Fibroblast of lung (primary cell): ENCODE results near the gene PLA2G5. TPM values are rescaled to one million over a fixed set of nuclear protein-coding genes. Genes with fewer than 3 reads are reported as not detected.

Source experiments
- DNase-seq, 2 donors: peaks; one replicate each; pipeline versions ENCODE4 v3.0.0 to v3.0.0-alpha.2; 2010; ENCODE audit warnings: low read depth in 2 of 2
- H2AFZ ChIP-seq: 2 replicates; pipeline ENCODE4 v1.5.1; 2012; ENCODE audit warnings: low read length, control low read depth, inconsistent platforms
- H3K27ac ChIP-seq: 2 replicates; pipeline ENCODE4 v1.5.1; 2011; ENCODE audit warnings: low read length, control low read depth; ENCODE audit not compliant: insufficient read depth
- H3K27me3 ChIP-seq: 2 replicates; pipeline ENCODE4 v1.5.1; 2011; ENCODE audit warnings: mild to moderate bottlenecking, low read length; ENCODE audit not compliant: control insufficient read depth, insufficient read depth
- H3K36me3 ChIP-seq: 2 replicates; pipeline ENCODE4 v1.5.1; 2011; ENCODE audit warnings: low read length; ENCODE audit not compliant: control insufficient read depth, insufficient read depth
- H3K4me1 ChIP-seq: 2 replicates; pipeline ENCODE4 v1.5.1; 2011; ENCODE audit warnings: low read length; ENCODE audit not compliant: control insufficient read depth, insufficient read depth; ENCODE audit errors: extremely low read depth
- H3K4me2 ChIP-seq: 2 replicates; pipeline ENCODE4 v1.5.1; 2011; ENCODE audit warnings: low read length, control low read depth; ENCODE audit not compliant: insufficient read depth; ENCODE audit errors: extremely low read depth
- H3K4me3 ChIP-seq, 4 experiments: fragments of 200-600 bp in 1 of 4; sonication (generic) in 1 of 4; replicated peaks in 1 of 4; 2 replicates each; pipeline ENCODE4 v1.5.1; 2011 to 2016; ENCODE audit warnings: low read length in 4 of 4, low read depth in 3 of 4, mild to moderate bottlenecking in 3 of 4, control low read depth in 2 of 4, inconsistent platforms in 1 of 4, mixed read lengths in 1 of 4; ENCODE audit not compliant: insufficient read depth in 1 of 4; ENCODE audit errors: control extremely low read depth in 1 of 4
- H3K79me2 ChIP-seq: 2 replicates; pipeline ENCODE4 v1.5.1; 2012; ENCODE audit warnings: mild to moderate bottlenecking, low read length, inconsistent platforms; ENCODE audit not compliant: control insufficient read depth, insufficient read depth
- H3K9ac ChIP-seq: 2 replicates; pipeline ENCODE4 v1.5.1; 2011; ENCODE audit warnings: mild to moderate bottlenecking, low read length, control low read depth; ENCODE audit not compliant: insufficient read depth
- H3K9me3 ChIP-seq: 2 replicates; pipeline ENCODE4 v1.5.1; 2012; ENCODE audit warnings: low read depth, low read length; ENCODE audit not compliant: control insufficient read depth, insufficient read depth
- H4K20me1 ChIP-seq: 2 replicates; pipeline ENCODE4 v1.5.1; 2011; ENCODE audit warnings: low read length; ENCODE audit not compliant: control insufficient read depth, insufficient read depth; ENCODE audit errors: extremely low read depth
- EZH2 ChIP-seq: IDR thresholded peaks from 2 replicates; pipeline ENCODE4 v1.5.1; 2012; ENCODE audit warnings: low read length, control low read depth, mild to moderate bottlenecking; ENCODE audit errors: missing control alignments
- polyA plus RNA-seq, 2 donors: library from polyadenylated mRNA; depleted of rRNA in 1 of 2; stranded (reverse) in 1 of 2; unstranded in 1 of 2; fragments of >200 nt; gene quantifications; 2 replicates each; pipeline ENCODE4 v1.2.1, GENCODE V29; 2011 to 2012; ENCODE audit warnings: missing spikeins in 1 of 2
- total RNA-seq: library from RNA; depleted of rRNA; stranded (reverse); fragments of >200 nt; gene quantifications from 2 replicates; pipeline ENCODE4 v1.2.1, GENCODE V29; 2014
- TF ChIP-seq, protein P1 (sequence below), 2 donors: IDR thresholded peaks in 1 of 2; conservative IDR thresholded peaks in 1 of 2; 1 replicate in 1 of 2; 2 replicates in 1 of 2; pipeline ENCODE4 v1.5.1; 2011 to 2012; ENCODE audit warnings: low read length in 2 of 2, control low read depth in 1 of 2, inconsistent platforms in 1 of 2, low read depth in 1 of 2, mild to moderate bottlenecking in 1 of 2

Gene PLA2G5
- total and polyA plus RNA-seq, 2 donors (not counting 1 experiment from before 2014, with no cell fraction given), result 1.1 to 27.4 TPM

GRCh38 chr1:20081353-20081810 is 11.4 kb downstream of the PLA2G5 start:
- no peak overlapping the region for H3K9ac ChIP-seq
- no peak overlapping the region for H3K4me2 ChIP-seq
- no peaks in the 10 kb centered on the region for H3K36me3 ChIP-seq
- no peak overlapping the region for H3K4me3 ChIP-seq
- H3K79me2 ChIP-seq, result no peaks in the 10 kb centered on the region
- H3K9me3 ChIP-seq, result no peaks in the 10 kb centered on the region
- H4K20me1 ChIP-seq, result no peaks in the 10 kb centered on the region
- TF ChIP-seq, protein P1, sequence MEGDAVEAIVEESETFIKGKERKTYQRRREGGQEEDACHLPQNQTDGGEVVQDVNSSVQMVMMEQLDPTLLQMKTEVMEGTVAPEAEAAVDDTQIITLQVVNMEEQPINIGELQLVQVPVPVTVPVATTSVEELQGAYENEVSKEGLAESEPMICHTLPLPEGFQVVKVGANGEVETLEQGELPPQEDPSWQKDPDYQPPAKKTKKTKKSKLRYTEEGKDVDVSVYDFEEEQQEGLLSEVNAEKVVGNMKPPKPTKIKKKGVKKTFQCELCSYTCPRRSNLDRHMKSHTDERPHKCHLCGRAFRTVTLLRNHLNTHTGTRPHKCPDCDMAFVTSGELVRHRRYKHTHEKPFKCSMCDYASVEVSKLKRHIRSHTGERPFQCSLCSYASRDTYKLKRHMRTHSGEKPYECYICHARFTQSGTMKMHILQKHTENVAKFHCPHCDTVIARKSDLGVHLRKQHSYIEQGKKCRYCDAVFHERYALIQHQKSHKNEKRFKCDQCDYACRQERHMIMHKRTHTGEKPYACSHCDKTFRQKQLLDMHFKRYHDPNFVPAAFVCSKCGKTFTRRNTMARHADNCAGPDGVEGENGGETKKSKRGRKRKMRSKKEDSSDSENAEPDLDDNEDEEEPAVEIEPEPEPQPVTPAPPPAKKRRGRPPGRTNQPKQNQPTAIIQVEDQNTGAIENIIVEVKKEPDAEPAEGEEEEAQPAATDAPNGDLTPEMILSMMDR (conservative IDR thresholded peaks at IDR 0.05 in 1 of 2, IDR thresholded peaks at IDR 0.05 in 1 of 2; ENCODE audit: low read depth in 1 of 2, low read length in 2 of 2), result no peak
- TF ChIP-seq EZH2, result no peak
- H3K4me1 ChIP-seq, result no peaks in the 10 kb centered on the region
- no peak overlapping the region for H2AFZ ChIP-seq
- no peak for DNase-seq
- no peak overlapping the region for H3K27ac ChIP-seq
- H3K27me3 ChIP-seq, result no peaks in the 10 kb centered on the region

GRCh38 chr1:20082772-20083171 is 12.8 kb downstream of the PLA2G5 start:
- H3K79me2 ChIP-seq, result no peaks in the 10 kb centered on the region
- H3K27ac ChIP-seq, result no peak overlapping the region
- no peaks in the 10 kb centered on the region for H3K27me3 ChIP-seq
- TF ChIP-seq, protein P1 (conservative IDR thresholded peaks at IDR 0.05 in 1 of 2, IDR thresholded peaks at IDR 0.05 in 1 of 2; ENCODE audit: low read depth in 1 of 2, low read length in 2 of 2), result no peak
- TF ChIP-seq EZH2, result no peak
- no peak overlapping the region for H3K4me2 ChIP-seq
- no peaks in the 10 kb centered on the region for H3K9me3 ChIP-seq
- no peak overlapping the region for H3K9ac ChIP-seq
- H2AFZ ChIP-seq, result no peak overlapping the region
- no peaks in the 10 kb centered on the region for H3K4me1 ChIP-seq
- no peak for DNase-seq
- no peaks in the 10 kb centered on the region for H4K20me1 ChIP-seq
- H3K36me3 ChIP-seq, result no peaks in the 10 kb centered on the region
- no peak overlapping the region for H3K4me3 ChIP-seq

DNA sequence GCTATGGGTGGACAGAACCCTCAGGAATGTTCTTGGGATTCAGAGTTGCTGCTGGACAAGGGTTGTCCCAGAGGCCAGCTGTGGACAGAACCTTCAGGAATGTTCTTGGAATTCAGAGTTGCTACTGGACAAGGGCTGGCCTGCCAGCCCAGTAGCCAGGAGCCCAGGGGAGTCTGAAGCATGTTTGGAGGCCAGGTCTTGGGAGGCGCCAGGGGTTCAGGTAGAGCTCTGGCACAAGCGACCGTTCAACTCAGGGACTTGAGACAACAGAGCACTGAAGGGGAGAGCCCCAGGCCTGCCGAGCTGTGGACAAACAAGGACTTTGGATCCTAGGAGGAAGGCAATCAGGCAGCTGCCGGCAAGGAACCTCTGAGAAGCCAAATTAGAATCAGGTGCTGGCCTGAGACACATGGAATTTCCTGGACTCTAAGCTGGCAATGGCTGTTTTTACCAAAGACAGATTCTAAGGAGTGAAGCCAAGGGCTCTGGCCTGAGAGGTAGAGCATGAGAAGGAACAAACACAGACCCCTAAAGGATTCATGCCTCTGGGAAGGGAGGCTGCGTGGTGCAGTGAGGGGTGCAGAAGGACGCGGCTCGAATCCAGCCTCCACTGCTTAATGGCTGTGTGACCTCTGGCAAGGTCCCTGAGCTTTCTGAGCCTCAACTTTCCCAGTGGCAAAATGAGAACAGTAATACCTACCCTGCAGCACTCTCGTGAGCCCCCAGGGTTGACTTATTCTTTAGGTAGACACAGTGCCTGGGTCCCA is 13.4 kb downstream of the PLA2G5 start:
- TF ChIP-seq, protein P1 (conservative IDR thresholded peaks at IDR 0.05 in 1 of 2, IDR thresholded peaks at IDR 0.05 in 1 of 2; ENCODE audit: low read depth in 1 of 2, low read length in 2 of 2), result no peak
- no peak for TF ChIP-seq EZH2
- H3K4me2 ChIP-seq, result no peak overlapping the region
- DNase-seq, result no peak
- no peak overlapping the region for H3K27ac ChIP-seq
- H3K9ac ChIP-seq, result no peak overlapping the region
- no peaks in the 10 kb centered on the region for H3K36me3 ChIP-seq
- H3K4me1 ChIP-seq, result no peaks in the 10 kb centered on the region
- H3K9me3 ChIP-seq, result no peaks in the 10 kb centered on the region
- H2AFZ ChIP-seq, result no peak overlapping the region
- no peaks in the 10 kb centered on the region for H3K27me3 ChIP-seq
- H3K79me2 ChIP-seq, result no peaks in the 10 kb centered on the region
- H4K20me1 ChIP-seq, result no peaks in the 10 kb centered on the region
- H3K4me3 ChIP-seq, result no peak overlapping the region
